Measurements from ENCODE around the gene UNC5A.

UNC5A gene

DNA sequence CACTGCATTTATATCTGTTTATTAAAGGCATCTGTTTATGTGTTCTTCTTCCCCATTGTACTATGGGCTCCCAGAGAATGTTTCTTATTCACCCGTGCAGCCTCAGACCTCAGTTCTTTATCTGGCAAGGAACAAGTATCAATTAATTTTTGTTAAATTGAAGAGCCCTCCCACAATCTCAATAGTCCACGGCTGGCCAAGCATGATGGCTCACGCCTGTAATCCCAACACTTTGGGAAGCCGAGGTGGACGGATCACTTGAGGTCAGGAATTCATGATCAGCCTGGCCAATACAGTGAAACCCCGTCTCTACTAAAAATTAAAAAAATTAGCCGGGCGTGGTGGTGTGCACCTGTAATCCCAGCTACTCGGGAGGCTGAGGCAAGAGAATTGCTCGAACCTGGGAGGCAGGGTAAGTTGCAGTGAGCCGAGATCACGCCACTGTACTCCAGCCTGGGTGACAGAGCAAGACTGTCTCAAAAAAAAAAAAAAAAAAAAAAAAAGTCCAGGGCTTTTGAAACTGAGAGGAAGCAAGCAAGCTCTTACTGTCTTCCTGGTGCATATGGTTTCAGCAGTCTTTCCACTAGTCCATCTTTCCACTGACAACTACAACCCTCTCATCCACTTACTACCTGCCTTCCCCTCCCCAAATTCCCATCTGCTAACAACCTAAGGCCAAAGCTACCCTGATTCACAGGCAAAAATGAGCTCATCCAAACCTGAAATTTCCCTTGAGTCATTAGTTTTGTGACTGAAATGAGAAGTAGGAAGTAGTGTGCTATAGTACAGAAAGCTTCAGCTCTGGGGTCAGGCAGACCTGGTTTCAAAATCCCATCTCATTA lies 91.1 kb downstream of the UNC5A start:
- DNase-seq, result no peak

DNA sequence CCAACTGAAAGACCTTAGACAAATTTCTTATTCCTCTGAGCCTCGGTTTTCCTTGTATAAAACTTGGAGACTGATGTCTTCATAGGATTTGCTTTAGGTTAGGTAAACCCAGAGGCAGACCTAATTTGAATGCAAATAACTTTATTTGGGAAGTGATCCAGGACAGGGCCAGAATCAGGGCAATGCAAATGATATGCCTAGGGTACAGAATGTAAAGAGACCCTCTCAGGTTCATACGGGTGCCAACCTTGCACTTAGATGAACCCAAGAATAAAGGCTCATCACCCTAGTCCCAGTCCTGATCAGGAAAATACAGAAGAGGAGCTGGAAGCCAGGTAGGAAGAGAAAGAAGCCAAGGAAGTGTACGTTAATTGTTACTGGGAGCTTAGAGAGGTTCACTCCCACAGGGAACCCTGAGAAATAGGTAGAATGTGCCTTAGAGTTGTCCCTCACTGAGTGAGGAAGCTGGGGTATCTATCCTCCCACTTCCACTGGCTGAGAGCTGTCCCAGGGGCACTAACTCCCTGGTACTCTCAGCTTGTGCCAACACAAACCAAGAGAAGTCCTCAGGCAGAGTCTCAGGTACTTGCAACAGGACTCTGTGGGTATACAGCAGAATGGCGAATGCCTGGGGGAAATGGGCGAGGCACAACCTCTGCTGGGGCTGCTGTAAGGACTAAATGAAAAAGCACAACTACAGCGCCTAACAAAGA lies 91.9 kb downstream of the UNC5A start:
- no peak for DNase-seq

GRCh38 chr5:176902911-176903664 lies 92.7 kb downstream of the UNC5A start:
- DNase-seq, result no peak

- DNase-seq, result no peak
Observed at GRCh38 chr5:176904276-176904675, 93.9 kb downstream of the UNC5A start.

- no peak for DNase-seq
Observed at GRCh38 chr5:176906126-176906525, 95.8 kb downstream of the UNC5A start.

- DNase-seq, result no peak
Observed at GRCh38 chr5:176906796-176907195, 96.4 kb downstream of the UNC5A start.

- DNase-seq, result no peak
Observed at GRCh38 chr5:176908675-176909368, 98.5 kb downstream of the UNC5A start.

GRCh38 chr5:176912115-176912514 lies 101.8 kb downstream of the UNC5A start:
- no peak for DNase-seq

- DNase-seq, result no peak
Observed at GRCh38 chr5:176915906-176916305, 105.5 kb downstream of the UNC5A start.

DNA sequence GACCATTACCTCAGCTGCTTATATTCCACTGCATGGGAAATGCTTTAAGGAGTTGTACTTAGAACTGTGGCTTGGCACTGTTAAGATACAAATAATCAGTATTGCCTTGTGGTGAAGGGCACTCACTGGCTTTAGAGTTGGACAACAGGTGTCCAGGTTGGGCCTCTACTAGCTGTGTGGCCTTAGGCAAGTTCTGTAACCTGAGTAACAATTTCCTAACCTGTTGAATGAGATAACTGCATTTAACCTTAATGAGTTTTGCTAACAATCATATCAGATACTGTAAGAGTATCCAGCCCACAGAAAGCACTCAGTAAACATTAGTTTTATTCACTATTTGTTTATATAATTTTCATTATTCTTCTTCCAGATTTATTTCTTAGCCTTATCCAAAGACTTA lies 106.0 kb downstream of the UNC5A start:
- DNase-seq, result no peak

- DNase-seq, result no peak
Observed at GRCh38 chr5:176918613-176919012, 108.3 kb downstream of the UNC5A start.

DNA sequence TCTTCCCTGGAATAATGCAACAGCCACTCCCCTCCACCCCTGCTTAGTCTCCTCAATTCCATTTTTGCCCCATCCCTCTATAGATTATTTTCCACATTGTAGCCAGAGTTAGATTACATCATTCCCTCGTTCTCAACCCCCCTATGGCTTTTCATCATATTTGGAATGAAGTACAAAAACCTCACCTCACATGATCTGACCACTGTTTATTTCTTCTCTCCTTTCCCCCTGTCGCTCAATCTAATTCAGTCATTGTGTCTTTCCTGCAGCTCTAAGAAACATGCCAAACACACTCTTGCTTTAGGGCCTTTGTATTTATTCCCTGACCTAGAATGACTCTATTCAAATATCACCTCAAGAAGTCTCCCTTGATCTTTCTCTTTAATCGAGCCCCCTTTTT lies 111.4 kb downstream of the UNC5A start:
- DNase-seq, result no peak

DNA sequence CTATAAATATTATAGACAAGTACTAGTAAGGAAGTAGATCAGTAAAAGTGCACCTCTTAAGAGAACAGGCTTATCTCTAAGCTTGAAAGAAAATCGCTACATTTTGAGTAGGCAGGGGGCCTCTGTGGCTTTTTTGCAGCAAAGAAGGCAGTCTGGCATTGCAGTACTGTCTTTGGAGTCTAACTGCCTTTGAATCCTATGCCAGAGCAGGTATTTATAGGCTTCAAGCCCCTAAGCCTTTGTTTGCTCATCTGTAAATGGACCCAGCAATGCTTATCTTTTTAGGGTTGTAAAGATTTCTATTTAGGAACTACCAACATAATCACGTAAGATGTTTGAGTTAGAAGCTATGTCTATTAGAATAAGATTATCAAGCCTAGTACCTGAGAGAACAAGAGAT lies 112.5 kb downstream of the UNC5A start:
- DNase-seq, result no peak

- DNase-seq, result no peak
Observed at GRCh38 chr5:176927562-176927961, 117.2 kb downstream of the UNC5A start.

GRCh38 chr5:176929654-176930053 lies 119.3 kb downstream of the UNC5A start:
- DNase-seq, result no peak

Measured in NCI-H2107 (cell line).